HepG2 (cell line): ENCODE results near the gene ACO1. TPM values are rescaled to one million over a fixed set of nuclear protein-coding genes. Genes with fewer than 3 reads are reported as not detected.

Source experiments
- CBX2 ChIP-seq, 2 experiments: fragments of 200-600 bp in 1 of 2; sonication (generic); formaldehyde crosslinking in 1 of 2; IDR thresholded peaks; 2 replicates each; pipeline versions ENCODE4 v1.7.0 to v1.8.1; 2018 to 2022; ENCODE audit warnings: low read depth in 2 of 2, low read length in 1 of 2, mild to moderate bottlenecking in 1 of 2, missing genetic modification reagents in 1 of 2
- CBX5 ChIP-seq: sonication (generic); formaldehyde crosslinking; IDR thresholded peaks from 2 replicates; pipeline ENCODE4 v1.4.0; 2020; ENCODE audit warnings: missing genetic modification reagents, borderline replicate concordance
- DNMT1 ChIP-seq: sonication (generic); formaldehyde crosslinking; IDR thresholded peaks from 2 replicates; pipeline ENCODE4 v1.5.1; 2020; ENCODE audit warnings: mild to moderate bottlenecking, missing genetic modification reagents
- IKZF1 ChIP-seq: fragments of 450-650 bp; IDR thresholded peaks from 2 replicates; pipeline ENCODE4 v1.7.1; 2016
- IRF2 ChIP-seq: IDR thresholded peaks from 2 replicates; pipeline ENCODE4 v1.6.1; 2018; ENCODE audit warnings: missing genetic modification reagents, missing compliant biosample characterization
- KLF12 ChIP-seq: sonication (generic); formaldehyde crosslinking; IDR thresholded peaks from 2 replicates; pipeline ENCODE4 v1.4.0; 2020; ENCODE audit warnings: missing genetic modification reagents, borderline replicate concordance
- MIXL1 ChIP-seq: IDR thresholded peaks from 2 replicates; pipeline ENCODE4 v1.6.1; 2016
- PAX8 ChIP-seq: sonication (generic); formaldehyde crosslinking; IDR thresholded peaks from 2 replicates; pipeline ENCODE4 v1.8.0; 2022; ENCODE audit warnings: mild to moderate bottlenecking, missing genetic modification reagents, borderline replicate concordance
- POLR2AphosphoS2 ChIP-seq: IDR thresholded peaks from 2 replicates; pipeline ENCODE4 v1.6.1; 2011; ENCODE audit warnings: low read depth, low read length, improper control_type of control experiment
- RAD51 ChIP-seq: fragments of 450-650 bp; IDR thresholded peaks from 2 replicates; pipeline ENCODE4 v1.6.1; 2016; ENCODE audit warnings: borderline replicate concordance
- SOX5 ChIP-seq: IDR thresholded peaks from 2 replicates; pipeline ENCODE4 v1.6.1; 2016; ENCODE audit warnings: borderline replicate concordance
- SP4 ChIP-seq: sonication (generic); formaldehyde crosslinking; IDR thresholded peaks from 2 replicates; pipeline ENCODE4 v1.8.1; 2023; ENCODE audit warnings: mild to moderate bottlenecking, missing genetic modification reagents
- TFAP4 ChIP-seq: sonication (generic); IDR thresholded peaks from 2 replicates; pipeline ENCODE4 v1.6.1; 2016; ENCODE audit warnings: low read depth, borderline replicate concordance
- THRA ChIP-seq: sonication (generic); formaldehyde crosslinking; IDR thresholded peaks from 2 replicates; pipeline ENCODE4 v1.4.0; 2020; ENCODE audit warnings: missing genetic modification reagents, borderline replicate concordance
- ZFX ChIP-seq: sonication (generic); formaldehyde crosslinking; IDR thresholded peaks from 2 replicates; pipeline ENCODE4 v1.4.0; 2020; ENCODE audit warnings: mild to moderate bottlenecking, low read depth, missing genetic modification reagents, moderate library complexity
- ZNF318 ChIP-seq: sonication (generic); formaldehyde crosslinking; IDR thresholded peaks from 2 replicates; pipeline ENCODE4 v1.4.0; 2020; ENCODE audit warnings: mild to moderate bottlenecking, missing genetic modification reagents
- ZNF34 ChIP-seq: sonication (generic); formaldehyde crosslinking; IDR thresholded peaks from 2 replicates; pipeline ENCODE4 v1.4.0; 2020; ENCODE audit warnings: mild to moderate bottlenecking, missing genetic modification reagents, borderline replicate concordance
- ZNF441 ChIP-seq: sonication (generic); formaldehyde crosslinking; IDR thresholded peaks from 2 replicates; pipeline ENCODE4 v1.7.0; 2021; ENCODE audit warnings: missing genetic modification reagents, borderline replicate concordance
- ZSCAN21 ChIP-seq: sonication (generic); formaldehyde crosslinking; IDR thresholded peaks from 2 replicates; pipeline ENCODE4 v1.8.0; 2022; ENCODE audit warnings: mild to moderate bottlenecking, missing genetic modification reagents, moderate library complexity, borderline replicate concordance
- polyA plus RNA-seq, 8 experiments: library from polyadenylated mRNA; depleted of rRNA in 3 of 8; stranded (reverse) in 7 of 8; unstranded in 1 of 8; fragments of >200 nt; fragmentation: Illumina TruSeq in 4 of 8; extraction: Trizol in 4 of 8; gene quantifications; 2 replicates each; pipeline versions ENCODE4 v1.2.1 to v1.2.3, GENCODE V29; 2011 to 2016; ENCODE audit warnings: low read depth in 4 of 8, missing spikeins in 1 of 8, mixed read lengths in 1 of 8; ENCODE audit not compliant: insufficient read depth in 1 of 8
- total RNA-seq, 5 experiments: library from RNA; depleted of rRNA; stranded (reverse); fragments of >200 nt; fragmentation: Illumina TruSeq; extraction: Trizol; gene quantifications; 2 replicates each; pipeline ENCODE4 v1.2.3, GENCODE V29; 2016; ENCODE audit warnings: low read depth in 1 of 5

ACO1 gene
- total and polyA plus RNA-seq, 2 of the 13 experiments (the other 11 are each of a cell fraction or from before 2014, with no cell fraction given) = 20.1 to 48.2 TPM

GRCh38 chr9:32431940-32432555 lies 47.6 kb downstream of the ACO1 start (continued):
- TF ChIP-seq KLF12 (CRISPR knock-in tag) (no peak), RAD51 (no peak), THRA (CRISPR knock-in tag) (0 out of 2 replicates have a peak, but pooled peaks have one; percentile 14), CBX5 (CRISPR knock-in tag) (no peak), TFAP4 (peak; percentile 66; the same call in 1 of the 2 replicates), ZNF441 (CRISPR knock-in tag) (no peak), SP4 (CRISPR knock-in tag) (no peak), ZSCAN21 (CRISPR knock-in tag) (no peak), ZNF318 (CRISPR knock-in tag) (no peak), POLR2AphosphoS2 (no peak), ZFX (CRISPR knock-in tag) (peak; percentile 17; the same call in 1 of the 2 replicates), PAX8 (CRISPR knock-in tag) (no peak), CBX2 (IDR thresholded peaks at IDR 0.05; ENCODE audit: low read depth, low read length) (no peak), CBX2 (CRISPR knock-in tag; IDR thresholded peaks at IDR 0.05; ENCODE audit: low read depth) (no peak), DNMT1 (CRISPR knock-in tag) (no peak), SOX5 (CRISPR knock-in tag) (no peak), IRF2 (CRISPR knock-in tag) (no peak), ZNF34 (CRISPR knock-in tag) (no peak), MIXL1 (CRISPR knock-in tag) (0 out of 2 replicates have a peak, but pooled peaks have one; percentile 18), IKZF1 (no peak)
